ENCODE data around the gene CEMIP. TPM values are rescaled to one million over a fixed set of nuclear protein-coding genes. Genes with fewer than 3 reads are reported as not detected.
"Not testable (repeated sequence)": the region's sequence is repeated elsewhere in the genome, so short reads cannot be mapped to it uniquely, and the experiment has no call there.

CEMIP gene
- total RNA-seq, 2 experiments from 2014 or later = not detected

GRCh38 chr15:80953953-80954778 is 175.0 kb downstream of the CEMIP start:
- Histone ChIP-seq H3K27ac (ENCODE audit: low read depth, low read length, poor library complexity, severe bottlenecking) (no peak overlapping the region), H3K9me2 (ENCODE audit: insufficient read depth, low read length) (no peaks in the 10 kb centered on the region), H3K4me3 (ENCODE audit: low read depth, low read length, poor library complexity, severe bottlenecking) (no peak overlapping the region), H3K4me1 (ENCODE audit: insufficient read depth, low read length, poor library complexity, severe bottlenecking) (no peaks in the 10 kb centered on the region), H4K20me1 (ENCODE audit: insufficient read depth, low read length) (no peaks in the 10 kb centered on the region), H3K79me2 (ENCODE audit: insufficient read depth, low read depth, low read length) (no peaks in the 10 kb centered on the region), H3K9me3 (ENCODE audit: low read length) (no peaks in the 10 kb centered on the region), H2AFZ (ENCODE audit: low read length) (no peak overlapping the region), H3K36me3 (ENCODE audit: insufficient read depth, low read length) (no peaks in the 10 kb centered on the region), H3K4me2 (ENCODE audit: low read length) (no peak overlapping the region)
- no TSS peak for BruUV-seq (replicated peaks)
- POLR2A ChIA-PET = interaction anchor here (0.5 to 0.7 kb wide), 2 partner anchors 166 to 221 kb away, joined by 3 read pairs; no protein-coding TSS in a partner anchor
- TF ChIP-seq CTCF (conservative IDR thresholded peaks at IDR 0.05; ENCODE audit: low read length) = no peak
- no peak for TF ChIP-seq EZH2phosphoT487 (IDR thresholded peaks at IDR 0.05; ENCODE audit: borderline replicate concordance, low read depth, low read length)
- CTCF ChIA-PET (ENCODE audit: unreplicated experiment) = interaction anchor here (0.6 kb wide), 1 partner anchor 137 kb away, joined by 3 read pairs; no protein-coding TSS in a partner anchor
- no peak for DNase-seq (ENCODE audit: low spot score)
- intact Hi-C loops (cut with micrococcal nuclease; ENCODE audit: unreplicated experiment) = no loop called here

GRCh38 chr15:80955571-80956452 is 176.6 kb downstream of the CEMIP start:
- CTCF ChIA-PET (ENCODE audit: unreplicated experiment); H3K27ac ChIP-seq (ENCODE audit: low read depth, low read length, poor library complexity, severe bottlenecking); DNase-seq (ENCODE audit: low spot score): not testable (repeated sequence)

GRCh38 chr15:80957556-80957955 is 178.4 kb downstream of the CEMIP start:
- Histone ChIP-seq H3K27ac (ENCODE audit: low read depth, low read length, poor library complexity, severe bottlenecking) (no peak overlapping the region), H3K4me2 (ENCODE audit: low read length) (no peak overlapping the region), H3K4me3 (ENCODE audit: low read depth, low read length, poor library complexity, severe bottlenecking) (no peak overlapping the region), H4K20me1 (ENCODE audit: insufficient read depth, low read length) (no peaks in the 10 kb centered on the region), H3K9me3 (ENCODE audit: low read length) (no peaks in the 10 kb centered on the region), H3K79me2 (ENCODE audit: insufficient read depth, low read depth, low read length) (no peaks in the 10 kb centered on the region), H2AFZ (ENCODE audit: low read length) (no peak overlapping the region), H3K9me2 (ENCODE audit: insufficient read depth, low read length) (no peaks in the 10 kb centered on the region), H3K36me3 (ENCODE audit: insufficient read depth, low read length) (no peaks in the 10 kb centered on the region), H3K4me1 (ENCODE audit: insufficient read depth, low read length, poor library complexity, severe bottlenecking) (no peaks in the 10 kb centered on the region)
- ChIA-PET POLR2A (interaction anchor here (0.7 to 1.1 kb wide), 2 partner anchors 18 to 60 kb away, joined by 3 read pairs; no protein-coding TSS in a partner anchor), CTCF (ENCODE audit: unreplicated experiment) (no interaction called here)
- DNase-seq (ENCODE audit: low spot score) = no peak
- TF ChIP-seq CTCF (conservative IDR thresholded peaks at IDR 0.05; ENCODE audit: low read length) = no peak
- TF ChIP-seq EZH2phosphoT487 (IDR thresholded peaks at IDR 0.05; ENCODE audit: borderline replicate concordance, low read depth, low read length) = no peak
- BruUV-seq (replicated peaks) = no TSS peak
- intact Hi-C loops (cut with micrococcal nuclease; ENCODE audit: unreplicated experiment) = no loop called here

More at GRCh38 chr15:80955571-80956452, 176.6 kb downstream of the CEMIP start:
- BruUV-seq (replicated peaks); H3K4me1 ChIP-seq (ENCODE audit: insufficient read depth, low read length, poor library complexity, severe bottlenecking); intact Hi-C loops (cut with micrococcal nuclease; ENCODE audit: unreplicated experiment); H4K20me1 ChIP-seq (ENCODE audit: insufficient read depth, low read length); H2AFZ ChIP-seq (ENCODE audit: low read length); H3K4me3 ChIP-seq (ENCODE audit: low read depth, low read length, poor library complexity, severe bottlenecking); H3K9me2 ChIP-seq (ENCODE audit: insufficient read depth, low read length); H3K79me2 ChIP-seq (ENCODE audit: insufficient read depth, low read depth, low read length); H3K36me3 ChIP-seq (ENCODE audit: insufficient read depth, low read length); H3K9me3 ChIP-seq (ENCODE audit: low read length); H3K4me2 ChIP-seq (ENCODE audit: low read length): not testable (repeated sequence)
- POLR2A ChIA-PET = interaction anchor here (0.7 kb wide), 1 partner anchor 21 kb away, joined by 5 read pairs; no protein-coding TSS in a partner anchor

Measured in OCI-LY7 (cell line).